Measurements from ENCODE around the gene ERCC6L. TPM values are rescaled to one million over a fixed set of nuclear protein-coding genes. Genes with fewer than 3 reads are reported as not detected.
A peak's percentile ranks its signal among the peaks of the same experiment; 100 is the strongest.
"Not testable (repeated sequence)": the region's sequence is repeated elsewhere in the genome, so short reads cannot be mapped to it uniquely, and the experiment has no call there.

ERCC6L gene
- total RNA-seq, 1 donor from 2014 or later = not detected

DNA sequence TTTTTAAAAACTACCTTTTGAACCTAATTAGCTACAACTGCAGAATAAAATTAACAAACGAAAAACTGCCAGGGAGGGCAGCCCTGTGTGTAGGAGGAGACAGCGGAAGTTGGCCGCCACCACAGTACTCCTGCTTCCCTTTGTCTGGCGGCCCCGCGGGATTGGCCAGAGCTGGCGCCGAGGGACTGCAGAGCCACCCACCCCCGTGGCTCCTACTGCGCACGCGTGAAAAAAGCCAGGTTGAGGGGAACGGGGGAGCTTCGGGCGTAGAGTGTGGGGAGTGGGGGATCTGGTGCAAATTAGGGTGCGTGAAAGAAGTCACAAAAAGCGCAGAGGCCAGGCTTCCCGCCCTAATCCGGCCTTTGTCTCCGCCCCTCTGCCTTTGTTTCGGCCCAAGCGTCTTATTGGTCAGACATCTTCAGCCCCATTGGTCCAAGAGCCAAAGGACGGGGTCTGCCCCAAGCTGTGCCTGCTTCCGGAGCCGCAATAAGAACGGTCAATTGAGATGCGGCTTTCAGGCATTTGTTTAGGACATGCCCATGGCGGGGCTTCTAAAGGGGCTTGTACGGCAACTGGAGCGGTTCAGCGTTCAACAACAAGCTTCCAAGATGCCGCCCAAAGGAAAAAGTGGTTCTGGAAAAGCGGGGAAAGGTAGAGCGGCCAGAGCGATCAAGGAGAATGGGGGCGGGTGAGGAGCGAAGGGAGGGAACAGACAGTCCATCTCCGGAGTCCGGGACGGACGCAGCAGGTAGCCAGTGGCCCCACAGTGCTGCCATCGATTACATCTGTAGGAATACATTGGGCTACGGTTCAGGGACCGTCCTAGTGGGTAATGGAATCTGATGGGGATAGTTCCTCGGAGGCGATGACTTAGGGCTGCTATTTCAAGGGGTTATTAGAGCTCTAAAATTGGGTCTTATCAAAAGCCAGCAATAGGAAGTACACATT, 57.4 kb downstream of the ERCC6L start, which contains the start of gene PIN4:
Gene PIN4, plus strand, starts transcription at position 580 of the 948 bp plus-strand sequence. Its CDS starts 29 bp downstream, at position 609.
- TF ChIP-seq, protein P1, sequence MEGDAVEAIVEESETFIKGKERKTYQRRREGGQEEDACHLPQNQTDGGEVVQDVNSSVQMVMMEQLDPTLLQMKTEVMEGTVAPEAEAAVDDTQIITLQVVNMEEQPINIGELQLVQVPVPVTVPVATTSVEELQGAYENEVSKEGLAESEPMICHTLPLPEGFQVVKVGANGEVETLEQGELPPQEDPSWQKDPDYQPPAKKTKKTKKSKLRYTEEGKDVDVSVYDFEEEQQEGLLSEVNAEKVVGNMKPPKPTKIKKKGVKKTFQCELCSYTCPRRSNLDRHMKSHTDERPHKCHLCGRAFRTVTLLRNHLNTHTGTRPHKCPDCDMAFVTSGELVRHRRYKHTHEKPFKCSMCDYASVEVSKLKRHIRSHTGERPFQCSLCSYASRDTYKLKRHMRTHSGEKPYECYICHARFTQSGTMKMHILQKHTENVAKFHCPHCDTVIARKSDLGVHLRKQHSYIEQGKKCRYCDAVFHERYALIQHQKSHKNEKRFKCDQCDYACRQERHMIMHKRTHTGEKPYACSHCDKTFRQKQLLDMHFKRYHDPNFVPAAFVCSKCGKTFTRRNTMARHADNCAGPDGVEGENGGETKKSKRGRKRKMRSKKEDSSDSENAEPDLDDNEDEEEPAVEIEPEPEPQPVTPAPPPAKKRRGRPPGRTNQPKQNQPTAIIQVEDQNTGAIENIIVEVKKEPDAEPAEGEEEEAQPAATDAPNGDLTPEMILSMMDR (IDR thresholded peaks at IDR 0.05; ENCODE audit: borderline replicate concordance) = no peak
- H3K27me3 ChIP-seq (ENCODE audit: low read depth) = no peaks in the 10 kb centered on the region
- intact Hi-C loops (cut with micrococcal nuclease) = no loop called here
- peak; percentile 87 for DNase-seq
- H3K36me3 ChIP-seq = peaks cover 2% of the 10 kb centered on the region
- no peaks in the 10 kb centered on the region for H3K9me3 ChIP-seq (replicated peaks)
- H3K4me1 ChIP-seq = peaks cover 26% of the 10 kb centered on the region
- peak within 1 kb of the TSS; percentile 82 for H3K4me3 ChIP-seq
- H3K27ac ChIP-seq (replicated peaks) = peak within 1 kb of the TSS; percentile 90

DNA sequence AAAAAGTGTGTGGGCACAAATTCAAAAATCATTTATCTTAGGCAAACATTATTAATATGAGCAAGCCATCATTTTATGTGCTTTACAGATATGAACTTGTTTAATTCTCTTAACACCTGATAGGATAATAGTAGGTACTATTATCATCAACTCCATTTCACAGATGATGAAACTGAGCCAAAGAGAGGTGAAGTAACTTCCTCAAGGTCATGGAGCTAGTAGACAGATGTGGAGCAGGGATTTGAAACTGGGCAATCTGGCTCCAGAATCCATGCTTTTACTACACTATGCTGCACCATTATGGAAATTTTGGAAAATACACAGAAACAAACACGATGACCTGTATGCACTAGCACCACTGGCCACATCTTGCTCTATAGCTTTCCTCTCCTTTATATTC, 58.3 kb downstream of the ERCC6L start:
- intact Hi-C loops (cut with micrococcal nuclease) = no loop called here
- no peaks in the 10 kb centered on the region for H3K36me3 ChIP-seq
- TF ChIP-seq, protein P1 (IDR thresholded peaks at IDR 0.05; ENCODE audit: borderline replicate concordance) = no peak
- H3K4me1 ChIP-seq = peaks cover 26% of the 10 kb centered on the region
- H3K27ac ChIP-seq (replicated peaks) = peak overlapping the region; percentile 90
- peak overlapping the region; percentile 82 for H3K4me3 ChIP-seq
- no peaks in the 10 kb centered on the region for H3K27me3 ChIP-seq (ENCODE audit: low read depth)
- H3K9me3 ChIP-seq (replicated peaks) = no peaks in the 10 kb centered on the region
- DNase-seq = no peak

DNA sequence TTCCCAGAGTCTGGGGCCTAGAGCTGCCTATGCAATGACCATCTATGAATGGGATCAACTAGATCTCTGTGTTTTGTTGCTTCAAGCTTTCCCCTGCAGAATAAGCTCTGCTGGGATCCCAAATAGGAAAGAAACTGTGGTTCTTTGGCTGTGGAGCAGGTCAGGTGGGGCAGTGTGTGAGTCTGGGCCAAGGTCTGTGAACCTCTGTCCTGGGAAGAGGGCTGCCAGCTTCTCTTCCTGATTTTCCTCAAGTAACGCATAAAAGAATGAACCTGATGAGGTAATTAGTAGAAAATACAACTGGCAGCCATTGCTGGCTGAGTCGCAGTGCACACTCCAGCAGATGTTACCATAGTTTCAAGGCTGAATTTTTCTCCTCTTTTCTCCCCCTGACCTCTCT, 61.8 kb downstream of the ERCC6L start:
- Histone ChIP-seq H3K4me3 (no peak overlapping the region), H3K27ac (replicated peaks) (no peak overlapping the region), H3K27me3 (ENCODE audit: low read depth) (no peaks in the 10 kb centered on the region), H3K4me1 (peaks cover 6% of the 10 kb centered on the region), H3K36me3 (no peaks in the 10 kb centered on the region), H3K9me3 (replicated peaks) (no peaks in the 10 kb centered on the region)
- intact Hi-C loops (cut with micrococcal nuclease) = no loop called here
- no peak for DNase-seq
- TF ChIP-seq, protein P1 (IDR thresholded peaks at IDR 0.05; ENCODE audit: borderline replicate concordance) = no peak

DNA sequence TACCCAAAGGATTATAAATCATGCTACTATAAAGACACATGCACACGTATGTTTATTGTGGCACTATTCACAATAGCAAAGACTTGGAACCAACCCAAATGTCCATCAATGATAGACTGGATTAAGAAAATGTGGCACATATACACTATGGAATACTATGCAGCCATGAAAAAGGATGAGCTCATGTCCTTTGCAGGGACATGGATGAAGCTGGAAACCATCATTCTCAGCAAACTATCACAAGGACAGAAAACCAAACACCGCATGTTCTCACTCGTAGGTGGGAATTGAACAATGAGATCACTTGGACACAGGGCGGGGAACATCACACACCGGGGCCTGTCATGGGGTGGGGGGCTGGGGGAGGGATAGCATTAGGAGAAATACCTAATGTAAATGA, 62.5 kb downstream of the ERCC6L start:
- intact Hi-C loops (cut with micrococcal nuclease); H3K4me3 ChIP-seq; DNase-seq; H3K27ac ChIP-seq (replicated peaks); H3K36me3 ChIP-seq; H3K27me3 ChIP-seq (ENCODE audit: low read depth); H3K9me3 ChIP-seq (replicated peaks); H3K4me1 ChIP-seq: not testable (repeated sequence)

DNA sequence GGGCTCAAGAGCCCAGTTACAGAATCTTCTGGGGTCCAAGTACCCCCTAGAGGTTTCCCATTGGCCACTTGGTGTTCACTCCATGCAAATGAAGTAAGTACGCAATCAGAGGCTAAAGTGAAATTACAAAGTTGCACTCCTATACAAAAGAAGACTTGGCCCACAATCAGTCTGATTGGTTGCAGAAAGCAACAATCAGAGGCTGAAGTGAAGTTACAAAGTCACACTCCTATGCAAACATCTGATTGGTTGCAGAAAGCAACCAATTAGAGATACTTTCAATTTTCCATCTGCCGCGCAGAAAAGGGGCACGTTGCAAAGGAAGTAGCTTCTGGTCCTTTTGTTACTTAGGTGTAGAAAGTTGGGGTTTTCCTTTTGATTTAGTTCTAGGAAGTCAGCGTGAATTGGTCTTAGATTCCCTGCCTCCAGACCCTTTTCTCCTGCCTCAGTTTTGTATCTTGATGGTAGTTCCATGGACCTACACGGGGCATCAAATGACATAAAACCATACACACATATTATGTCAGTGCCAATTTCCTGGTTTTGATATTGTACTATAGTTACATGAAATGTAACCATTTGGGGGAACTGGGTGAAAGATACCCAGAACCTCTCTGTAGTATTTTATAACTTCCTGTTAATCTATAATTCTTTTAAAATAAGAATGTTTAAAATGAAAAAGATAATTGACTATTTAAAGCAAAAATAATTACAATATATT, 69.7 kb downstream of the ERCC6L start:
- H3K4me1 ChIP-seq = no peaks in the 10 kb centered on the region
- intact Hi-C loops (cut with micrococcal nuclease) = no loop called here
- peak overlapping the region; percentile 23 for H3K4me3 ChIP-seq
- H3K9me3 ChIP-seq (replicated peaks) = no peaks in the 10 kb centered on the region
- no peaks in the 10 kb centered on the region for H3K36me3 ChIP-seq
- DNase-seq = no peak
- H3K27me3 ChIP-seq (ENCODE audit: low read depth) = no peaks in the 10 kb centered on the region
- TF ChIP-seq, protein P1 (IDR thresholded peaks at IDR 0.05; ENCODE audit: borderline replicate concordance) = no peak
- H3K27ac ChIP-seq (replicated peaks) = no peak overlapping the region
